ENCODE measurements around the gene ANP32D.
"Not testable (repeated sequence)": the region's sequence is repeated elsewhere in the genome, so short reads cannot be mapped to it uniquely, and the experiment has no call there.

The ANP32D gene

DNA sequence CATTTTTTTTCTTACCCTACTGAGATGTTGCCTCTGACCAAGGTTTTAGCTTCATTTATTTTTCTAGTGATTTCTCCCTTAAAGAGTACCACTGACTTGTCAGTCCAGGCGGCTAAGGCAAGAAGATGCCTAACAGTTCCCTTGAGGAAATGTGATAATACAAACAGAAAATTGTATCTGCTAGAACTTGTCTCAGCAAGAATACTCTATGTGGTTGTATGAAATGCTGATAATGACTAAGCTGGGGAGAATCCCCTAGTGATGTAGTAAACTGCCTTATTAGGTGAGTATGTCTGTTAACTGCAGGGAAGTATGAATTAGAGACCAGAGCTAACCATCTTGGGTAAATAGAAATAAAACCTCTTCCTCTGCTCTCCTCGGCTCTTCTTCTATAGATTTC lies 16.7 kb downstream of the ANP32D start:
- no peaks in the 10 kb centered on the region for H3K4me1 ChIP-seq (ENCODE audit: control insufficient read depth, insufficient read depth, low read length)
- H3K9me3 ChIP-seq (ENCODE audit: control insufficient read depth, low read length) = no peaks in the 10 kb centered on the region
- no peak overlapping the region for H3K27ac ChIP-seq (ENCODE audit: insufficient read depth, low read depth, low read length, poor library complexity, severe bottlenecking)
- WGBS, 2 experiments = 90 to 95% methylated on average over 2 of the region's 2 CpGs
- no peaks in the 10 kb centered on the region for H3K36me3 ChIP-seq (ENCODE audit: control insufficient read depth, insufficient read depth, low read length)
- H3K4me3 ChIP-seq (ENCODE audit: insufficient read depth, low read depth, low read length) = no peak overlapping the region
- H3K27me3 ChIP-seq (ENCODE audit: control insufficient read depth, insufficient read depth, low read length, poor library complexity, severe bottlenecking) = no peaks in the 10 kb centered on the region

DNA sequence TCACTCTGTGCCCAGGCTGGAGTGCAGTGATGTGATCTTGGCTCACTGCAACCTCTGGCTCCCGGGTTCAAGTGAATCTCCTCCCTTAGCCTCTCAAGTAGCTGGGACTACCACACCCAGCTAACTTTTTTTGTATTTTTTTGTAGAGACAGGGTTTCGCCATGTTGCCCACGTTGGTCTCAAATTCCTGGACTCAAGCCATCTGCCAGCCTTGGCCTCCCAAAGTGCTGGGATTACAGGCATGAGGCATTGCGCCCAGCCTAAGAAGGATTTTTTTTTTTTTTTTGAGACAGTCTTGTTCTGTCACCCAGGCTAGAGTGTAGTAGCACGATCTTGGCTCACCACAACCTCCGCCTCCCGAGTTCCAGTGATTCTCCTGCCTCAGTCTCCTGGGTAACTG lies 17.1 kb downstream of the ANP32D start:
- not testable (repeated sequence) for H3K4me3 ChIP-seq (ENCODE audit: insufficient read depth, low read depth, low read length); H3K9me3 ChIP-seq (ENCODE audit: control insufficient read depth, low read length); H3K27me3 ChIP-seq (ENCODE audit: control insufficient read depth, insufficient read depth, low read length, poor library complexity, severe bottlenecking); H3K36me3 ChIP-seq (ENCODE audit: control insufficient read depth, insufficient read depth, low read length); H3K4me1 ChIP-seq (ENCODE audit: control insufficient read depth, insufficient read depth, low read length); H3K27ac ChIP-seq (ENCODE audit: insufficient read depth, low read depth, low read length, poor library complexity, severe bottlenecking)
- WGBS, 2 experiments = 90% methylated on average over 7 of the region's 7 CpGs

DNA sequence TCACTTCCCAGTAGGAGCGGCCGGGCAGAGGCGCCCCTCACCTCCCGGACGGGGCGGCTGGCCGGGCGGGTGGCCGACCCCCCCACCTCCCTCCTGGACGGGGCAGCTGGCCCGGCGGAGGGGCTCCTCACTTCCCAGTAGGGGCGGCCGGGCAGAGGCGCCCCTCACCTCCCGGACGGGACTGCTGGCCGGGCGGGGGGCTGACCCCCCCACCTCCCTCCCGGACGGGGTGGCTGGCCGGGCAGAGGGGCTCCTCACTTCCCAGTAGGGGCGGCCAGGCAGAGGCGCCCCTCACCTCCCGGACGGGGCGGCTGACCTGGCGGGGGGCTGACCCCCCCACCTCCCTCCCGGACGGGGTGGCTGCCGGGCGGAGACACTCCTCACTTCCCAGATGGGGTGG lies 27.9 kb downstream of the ANP32D start:
- 96 to 97% methylated on average over 24 of the region's 32 CpGs for WGBS, 2 experiments
- H3K4me1 ChIP-seq (ENCODE audit: control insufficient read depth, insufficient read depth, low read length); H3K4me3 ChIP-seq (ENCODE audit: insufficient read depth, low read depth, low read length); H3K27ac ChIP-seq (ENCODE audit: insufficient read depth, low read depth, low read length, poor library complexity, severe bottlenecking); H3K36me3 ChIP-seq (ENCODE audit: control insufficient read depth, insufficient read depth, low read length); H3K9me3 ChIP-seq (ENCODE audit: control insufficient read depth, low read length); H3K27me3 ChIP-seq (ENCODE audit: control insufficient read depth, insufficient read depth, low read length, poor library complexity, severe bottlenecking): not testable (repeated sequence)

DNA sequence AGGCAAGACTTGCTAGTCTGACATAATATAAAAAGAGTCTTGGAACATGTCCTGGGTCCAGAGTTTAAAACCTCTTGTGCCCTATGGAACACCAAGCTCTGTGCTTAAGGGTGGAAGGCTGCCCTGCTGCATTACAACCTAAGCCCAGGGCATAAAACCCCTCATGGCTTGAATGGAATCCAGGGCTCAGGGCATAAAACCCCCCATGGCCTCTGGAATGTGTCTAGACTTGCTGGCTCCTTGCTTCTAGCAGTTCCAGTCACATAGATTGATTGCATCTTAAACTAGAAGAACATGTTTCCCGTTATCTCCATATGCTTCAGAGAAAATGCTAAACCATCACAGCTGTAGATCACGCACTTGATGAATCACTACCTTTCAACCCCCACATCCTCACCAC lies 34.5 kb downstream of the ANP32D start:
- H3K27me3 ChIP-seq (ENCODE audit: control insufficient read depth, insufficient read depth, low read length, poor library complexity, severe bottlenecking); H3K27ac ChIP-seq (ENCODE audit: insufficient read depth, low read depth, low read length, poor library complexity, severe bottlenecking); H3K4me1 ChIP-seq (ENCODE audit: control insufficient read depth, insufficient read depth, low read length); H3K36me3 ChIP-seq (ENCODE audit: control insufficient read depth, insufficient read depth, low read length); H3K4me3 ChIP-seq (ENCODE audit: insufficient read depth, low read depth, low read length); H3K9me3 ChIP-seq (ENCODE audit: control insufficient read depth, low read length): not testable (repeated sequence)
- 87 to 88% methylated on average over 2 of the region's 2 CpGs for WGBS, 2 experiments

DNA sequence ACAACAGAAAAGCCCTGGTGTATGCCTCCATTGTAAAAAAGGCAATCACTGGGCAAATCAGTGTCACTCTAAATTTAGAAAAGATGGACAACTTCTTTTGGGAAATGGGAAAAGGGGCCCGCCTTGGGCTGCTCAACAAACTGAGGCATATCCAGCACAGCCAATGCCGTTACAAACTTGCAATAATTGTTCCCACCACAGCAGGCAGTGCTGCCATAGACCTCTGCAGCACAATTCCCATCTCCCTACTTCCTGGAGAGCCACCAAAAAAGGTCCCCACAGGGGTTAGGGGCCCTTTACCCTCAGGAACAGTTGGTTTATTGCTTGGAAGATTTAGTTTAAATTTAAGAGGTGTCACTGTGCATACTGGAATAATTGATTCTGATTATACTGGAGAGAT lies 36.6 kb downstream of the ANP32D start:
- Histone ChIP-seq H3K36me3 (ENCODE audit: control insufficient read depth, insufficient read depth, low read length) (no peaks in the 10 kb centered on the region), H3K9me3 (ENCODE audit: control insufficient read depth, low read length) (no peaks in the 10 kb centered on the region), H3K27me3 (ENCODE audit: control insufficient read depth, insufficient read depth, low read length, poor library complexity, severe bottlenecking) (no peaks in the 10 kb centered on the region), H3K4me1 (ENCODE audit: control insufficient read depth, insufficient read depth, low read length) (no peaks in the 10 kb centered on the region), H3K4me3 (ENCODE audit: insufficient read depth, low read depth, low read length) (no peak overlapping the region), H3K27ac (ENCODE audit: insufficient read depth, low read depth, low read length, poor library complexity, severe bottlenecking) (no peak overlapping the region)
- 73 to 79% methylated on average over 2 of the region's 2 CpGs for WGBS, 2 experiments

DNA sequence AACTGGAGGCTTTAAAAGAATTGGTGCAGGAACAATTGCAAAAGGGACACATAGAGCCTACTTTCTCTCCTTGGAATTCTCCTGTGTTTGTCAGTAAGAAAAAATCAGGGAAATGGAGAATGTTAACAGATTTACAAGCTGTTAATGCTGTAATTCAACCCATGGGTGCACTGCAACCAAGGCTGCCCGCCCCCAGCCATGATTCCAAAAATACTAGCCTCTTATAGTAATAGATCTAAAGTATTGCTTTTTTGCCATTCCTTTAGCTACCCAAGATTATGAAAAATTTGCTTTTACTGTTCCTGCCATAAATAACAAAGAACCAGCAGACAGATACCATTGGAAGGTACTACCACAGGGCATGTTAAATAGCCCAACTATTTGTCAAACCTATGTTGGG lies 37.8 kb downstream of the ANP32D start:
- 27% methylated on average over 1 of the region's 1 CpG; no CpG with 5 or more reads in 1 of the 2 experiments for WGBS, 2 experiments
- Histone ChIP-seq H3K9me3 (ENCODE audit: control insufficient read depth, low read length) (no peaks in the 10 kb centered on the region), H3K27ac (ENCODE audit: insufficient read depth, low read depth, low read length, poor library complexity, severe bottlenecking) (no peak overlapping the region), H3K36me3 (ENCODE audit: control insufficient read depth, insufficient read depth, low read length) (no peaks in the 10 kb centered on the region), H3K4me3 (ENCODE audit: insufficient read depth, low read depth, low read length) (no peak overlapping the region), H3K27me3 (ENCODE audit: control insufficient read depth, insufficient read depth, low read length, poor library complexity, severe bottlenecking) (no peaks in the 10 kb centered on the region), H3K4me1 (ENCODE audit: control insufficient read depth, insufficient read depth, low read length) (no peaks in the 10 kb centered on the region)

DNA sequence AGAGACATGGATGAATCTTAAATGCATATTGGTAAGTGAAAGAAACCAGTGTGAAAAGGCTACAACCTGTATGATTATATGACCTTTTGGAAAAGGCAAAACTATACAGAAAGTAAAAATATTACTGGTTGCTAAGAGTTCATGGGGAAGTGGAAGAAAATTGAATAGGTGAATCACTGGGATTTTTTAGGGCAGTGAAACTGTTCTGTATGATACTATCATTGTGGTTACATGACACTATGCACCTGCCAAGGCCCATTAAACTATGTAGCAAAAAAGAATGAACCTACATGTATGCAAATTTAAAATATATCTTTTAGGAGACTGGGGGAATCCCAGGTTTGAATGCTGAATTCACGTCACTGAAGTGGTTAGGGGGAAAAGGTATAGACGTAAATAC lies 40.5 kb downstream of the ANP32D start:
- Histone ChIP-seq H3K4me1 (ENCODE audit: control insufficient read depth, insufficient read depth, low read length) (no peaks in the 10 kb centered on the region), H3K9me3 (ENCODE audit: control insufficient read depth, low read length) (no peaks in the 10 kb centered on the region), H3K36me3 (ENCODE audit: control insufficient read depth, insufficient read depth, low read length) (no peaks in the 10 kb centered on the region), H3K27ac (ENCODE audit: insufficient read depth, low read depth, low read length, poor library complexity, severe bottlenecking) (no peak overlapping the region), H3K27me3 (ENCODE audit: control insufficient read depth, insufficient read depth, low read length, poor library complexity, severe bottlenecking) (no peaks in the 10 kb centered on the region), H3K4me3 (ENCODE audit: insufficient read depth, low read depth, low read length) (no peak overlapping the region)
- WGBS, 2 experiments = 40 to 43% methylated on average over 2 of the region's 2 CpGs

DNA sequence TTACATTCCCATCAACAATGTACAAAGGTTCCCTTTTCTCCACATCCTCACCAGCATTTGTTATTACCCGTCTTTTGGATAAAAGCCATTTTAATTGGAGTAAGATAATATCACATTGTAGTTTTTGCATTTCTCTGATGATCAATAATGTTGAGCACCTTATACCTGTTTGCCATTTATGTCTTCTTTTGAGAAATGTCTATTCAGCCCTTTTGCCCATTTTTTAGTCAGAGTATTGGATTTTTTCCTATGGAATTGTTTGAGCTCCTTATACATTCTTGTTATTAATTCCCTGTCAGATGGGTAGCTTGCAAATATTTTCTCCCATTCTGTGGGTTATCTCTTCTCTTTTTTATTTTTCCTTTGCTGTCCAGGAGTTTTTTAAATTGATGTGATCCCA lies 42.4 kb downstream of the ANP32D start:
- Histone ChIP-seq H3K9me3 (ENCODE audit: control insufficient read depth, low read length) (no peaks in the 10 kb centered on the region), H3K4me3 (ENCODE audit: insufficient read depth, low read depth, low read length) (no peak overlapping the region), H3K36me3 (ENCODE audit: control insufficient read depth, insufficient read depth, low read length) (no peaks in the 10 kb centered on the region), H3K27me3 (ENCODE audit: control insufficient read depth, insufficient read depth, low read length, poor library complexity, severe bottlenecking) (no peaks in the 10 kb centered on the region), H3K4me1 (ENCODE audit: control insufficient read depth, insufficient read depth, low read length) (no peaks in the 10 kb centered on the region), H3K27ac (ENCODE audit: insufficient read depth, low read depth, low read length, poor library complexity, severe bottlenecking) (no peak overlapping the region)
- no CpG with 5 or more reads among the region's 1 CpG for WGBS, 2 experiments

DNA sequence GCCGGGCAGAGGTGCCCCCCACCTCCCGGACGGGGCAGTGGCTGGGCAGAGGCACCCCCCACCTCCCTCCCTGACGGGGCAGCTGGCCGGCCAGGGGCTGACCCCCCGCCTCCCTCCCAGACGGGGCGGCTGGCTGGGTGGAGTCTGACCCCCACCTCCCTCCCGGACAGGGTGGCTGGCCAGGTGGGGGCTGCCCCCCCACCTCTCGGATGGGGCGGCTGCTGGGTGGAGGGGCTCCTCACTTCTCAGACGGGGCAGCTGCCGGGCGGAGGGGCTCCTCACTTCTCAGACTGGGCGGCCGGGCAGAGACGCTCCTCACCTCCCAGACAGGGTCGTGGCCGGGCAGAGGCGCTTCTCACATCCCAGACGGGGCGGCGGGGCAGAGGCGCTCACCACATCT lies 48.0 kb downstream of the ANP32D start:
- WGBS, 2 experiments = 86 to 87% methylated on average over 24 of the region's 24 CpGs
- H3K4me1 ChIP-seq (ENCODE audit: control insufficient read depth, insufficient read depth, low read length); H3K27me3 ChIP-seq (ENCODE audit: control insufficient read depth, insufficient read depth, low read length, poor library complexity, severe bottlenecking); H3K9me3 ChIP-seq (ENCODE audit: control insufficient read depth, low read length); H3K36me3 ChIP-seq (ENCODE audit: control insufficient read depth, insufficient read depth, low read length); H3K4me3 ChIP-seq (ENCODE audit: insufficient read depth, low read depth, low read length); H3K27ac ChIP-seq (ENCODE audit: insufficient read depth, low read depth, low read length, poor library complexity, severe bottlenecking): not testable (repeated sequence)
